NCI-H460 (cell line): ENCODE results near the gene LTF. TPM values are rescaled to one million over a fixed set of nuclear protein-coding genes. Genes with fewer than 3 reads are reported as not detected.
"Not testable (repeated sequence)": the region's sequence is repeated elsewhere in the genome, so short reads cannot be mapped to it uniquely, and the experiment has no call there.

Source experiments
- DNase-seq: peaks from one replicate; pipeline ENCODE4 v3.0.0-alpha.2; 2016; ENCODE audit warnings: low read depth; ENCODE audit errors: extremely low read depth
- total RNA-seq: library from RNA; depleted of rRNA; stranded (reverse); fragments of >200 nt; shearing (Covaris generic); gene quantifications from 2 replicates; pipeline ENCODE4 v1.2.3, GENCODE V29; 2014

Gene LTF
- total RNA-seq, 1 experiment from 2014 or later, result not detected

- DNase-seq, result no peak
Measured at GRCh38 chr3:46416811-46417510, 47.7 kb downstream of the LTF start.

- DNase-seq, result no peak
Measured at GRCh38 chr3:46416125-46416810, 48.4 kb downstream of the LTF start.

GRCh38 chr3:46414739-46415138, 50.0 kb downstream of the LTF start:
- DNase-seq, result no peak

GRCh38 chr3:46413951-46414350, 50.8 kb downstream of the LTF start:
- no peak for DNase-seq

- DNase-seq, result no peak
Measured at GRCh38 chr3:46412786-46413298, 51.9 kb downstream of the LTF start.

- DNase-seq, result no peak
Measured at GRCh38 chr3:46411271-46411670, 53.4 kb downstream of the LTF start.

- DNase-seq, result no peak
Measured at GRCh38 chr3:46410669-46411068, 54.0 kb downstream of the LTF start.

- no peak for DNase-seq
Measured at GRCh38 chr3:46409739-46410489, 54.8 kb downstream of the LTF start.

- no peak for DNase-seq
Measured at GRCh38 chr3:46408853-46409252, 55.9 kb downstream of the LTF start.

- no peak for DNase-seq
Measured at GRCh38 chr3:46407970-46408369, 56.7 kb downstream of the LTF start.

GRCh38 chr3:46406788-46407611, 57.7 kb downstream of the LTF start, which contains the start of the genes CCR5AS and CCRL2:
CCR5AS (minus strand) TSS chr3:46407066.
CCRL2 (plus strand) TSS chr3:46407259; CDS start chr3:46408080, 821 bp downstream.
- no peak for DNase-seq

GRCh38 chr3:46406443-46406787, 58.3 kb downstream of the LTF start:
- DNase-seq, result no peak

GRCh38 chr3:46405301-46406019, 59.2 kb downstream of the LTF start:
- DNase-seq, result no peak

GRCh38 chr3:46402902-46403301, 61.8 kb downstream of the LTF start:
- DNase-seq, result not testable (repeated sequence)

GRCh38 chr3:46401579-46401978, 63.1 kb downstream of the LTF start:
- no peak for DNase-seq

GRCh38 chr3:46400846-46401245, 63.9 kb downstream of the LTF start:
- no peak for DNase-seq

- DNase-seq, result no peak
Measured at GRCh38 chr3:46400000-46400734, 64.5 kb downstream of the LTF start.

- DNase-seq, result no peak
Measured at GRCh38 chr3:46399557-46399956, 65.1 kb downstream of the LTF start.

- DNase-seq, result no peak
Measured at GRCh38 chr3:46399098-46399497, 65.6 kb downstream of the LTF start.
